GM10266 (cell line): ENCODE measurements around the gene LCN2.

ENCODE experiments used
- DNase-seq: peaks from one replicate; pipeline ENCODE4 v3.0.0; 2012; ENCODE audit errors: extremely low spot score
- TF ChIP-seq, protein P1 (sequence below): IDR thresholded peaks from 2 replicates; pipeline ENCODE4 v1.5.1; 2012; ENCODE audit warnings: mild to moderate bottlenecking, low read depth; ENCODE audit not compliant: control insufficient read depth, insufficient read depth; ENCODE audit errors: missing control alignments

Gene LCN2

GRCh38 chr9:128155736-128156500 is 6.7 kb downstream of the LCN2 start:
- DNase-seq = no peak
- TF ChIP-seq, protein P1, sequence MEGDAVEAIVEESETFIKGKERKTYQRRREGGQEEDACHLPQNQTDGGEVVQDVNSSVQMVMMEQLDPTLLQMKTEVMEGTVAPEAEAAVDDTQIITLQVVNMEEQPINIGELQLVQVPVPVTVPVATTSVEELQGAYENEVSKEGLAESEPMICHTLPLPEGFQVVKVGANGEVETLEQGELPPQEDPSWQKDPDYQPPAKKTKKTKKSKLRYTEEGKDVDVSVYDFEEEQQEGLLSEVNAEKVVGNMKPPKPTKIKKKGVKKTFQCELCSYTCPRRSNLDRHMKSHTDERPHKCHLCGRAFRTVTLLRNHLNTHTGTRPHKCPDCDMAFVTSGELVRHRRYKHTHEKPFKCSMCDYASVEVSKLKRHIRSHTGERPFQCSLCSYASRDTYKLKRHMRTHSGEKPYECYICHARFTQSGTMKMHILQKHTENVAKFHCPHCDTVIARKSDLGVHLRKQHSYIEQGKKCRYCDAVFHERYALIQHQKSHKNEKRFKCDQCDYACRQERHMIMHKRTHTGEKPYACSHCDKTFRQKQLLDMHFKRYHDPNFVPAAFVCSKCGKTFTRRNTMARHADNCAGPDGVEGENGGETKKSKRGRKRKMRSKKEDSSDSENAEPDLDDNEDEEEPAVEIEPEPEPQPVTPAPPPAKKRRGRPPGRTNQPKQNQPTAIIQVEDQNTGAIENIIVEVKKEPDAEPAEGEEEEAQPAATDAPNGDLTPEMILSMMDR = no peak

GRCh38 chr9:128159522-128159783 is 10.2 kb downstream of the LCN2 start:
- peak; percentile 55 for DNase-seq
- TF ChIP-seq, protein P1 = no peak

DNA sequence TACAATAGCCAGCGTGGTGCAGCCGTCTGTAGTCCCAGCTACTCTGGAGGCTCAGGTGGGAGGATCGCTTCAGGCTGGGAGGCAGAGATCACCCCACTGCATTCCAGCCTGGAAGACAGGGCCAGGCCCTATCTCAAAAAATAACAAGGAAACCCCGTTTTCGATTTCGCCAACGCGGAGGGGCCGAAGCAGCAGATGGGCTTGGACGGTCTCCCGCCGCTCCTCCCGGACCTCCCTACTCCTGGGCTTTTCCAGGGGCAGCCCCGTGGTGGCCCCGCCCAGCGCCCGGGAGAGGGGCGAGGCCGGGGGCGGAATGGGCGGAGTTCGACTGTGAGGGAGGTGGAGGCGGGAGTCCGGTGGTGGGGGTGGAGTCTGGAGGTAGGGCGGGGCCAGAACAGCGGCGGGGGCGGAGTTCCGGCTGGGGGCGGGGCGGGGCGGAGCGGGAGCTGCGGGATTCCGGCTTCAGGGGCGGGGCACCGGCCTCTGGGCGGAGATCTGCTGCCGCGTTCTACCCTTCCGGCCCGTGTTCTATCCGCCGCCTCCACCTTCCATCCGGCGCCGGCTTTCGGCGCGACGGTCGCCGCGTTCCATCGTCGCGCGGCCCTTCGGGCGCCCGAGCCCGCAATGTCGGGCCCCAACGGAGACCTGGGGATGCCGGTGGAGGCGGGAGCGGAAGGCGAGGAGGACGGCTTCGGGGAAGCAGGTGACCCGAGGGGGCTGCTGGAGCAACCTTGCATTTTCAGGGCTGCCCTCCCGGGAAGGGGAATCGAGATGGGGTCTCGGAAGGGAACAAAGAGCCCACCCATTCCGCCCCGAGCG is 10.7 kb downstream of the LCN2 start, which contains the start of gene BBLN:
BBLN (plus strand) TSS at position 482 of the 819 bp plus-strand sequence; CDS start at position 625, 143 bp downstream.
- peak; percentile 99 for DNase-seq
- TF ChIP-seq, protein P1 = no peak

- peak; percentile 76 for DNase-seq
These were observed 11.3 kb downstream of the LCN2 start for GRCh38 chr9:128160603-128160987.

GRCh38 chr9:128161215-128161902 is 12.1 kb downstream of the LCN2 start:
- TF ChIP-seq, protein P1 = no peak
- no peak for DNase-seq

More at GRCh38 chr9:128160603-128160987, 11.3 kb downstream of the LCN2 start:
- TF ChIP-seq, protein P1 = no peak

- no peak for DNase-seq
- TF ChIP-seq, protein P1 = no peak
These were observed 13.2 kb downstream of the LCN2 start for GRCh38 chr9:128162215-128163026.
